ENCODE data around the gene CNTNAP2.
A peak's percentile ranks its signal among the peaks of the same experiment; 100 is the strongest.
"Not testable (repeated sequence)": the region's sequence is repeated elsewhere in the genome, so short reads cannot be mapped to it uniquely, and the experiment has no call there.

CNTNAP2 gene

GRCh38 chr7:148299350-148300276 is 2183.0 kb downstream of the CNTNAP2 start:
- DNase-seq, result no peak

DNA sequence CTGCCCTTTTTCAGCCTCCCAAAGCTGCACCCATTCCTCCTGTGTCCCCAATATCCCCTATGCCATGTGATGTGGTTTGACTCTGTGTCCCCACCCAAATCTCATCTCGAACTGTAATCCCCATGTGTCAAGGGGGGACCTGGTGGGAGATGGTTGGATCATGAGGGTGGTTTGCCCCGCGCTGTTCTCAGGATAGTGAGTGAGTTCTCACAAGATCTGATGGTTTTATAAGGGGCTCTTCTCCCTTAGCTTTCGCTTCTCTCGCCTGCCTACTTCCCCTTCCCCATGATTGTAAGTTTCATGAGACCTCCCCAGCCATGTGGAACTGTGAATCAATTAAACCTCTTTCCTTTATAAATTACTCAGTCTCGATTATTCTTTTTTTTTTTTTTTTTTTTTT is 2185.8 kb downstream of the CNTNAP2 start:
- not testable (repeated sequence) for DNase-seq

DNA sequence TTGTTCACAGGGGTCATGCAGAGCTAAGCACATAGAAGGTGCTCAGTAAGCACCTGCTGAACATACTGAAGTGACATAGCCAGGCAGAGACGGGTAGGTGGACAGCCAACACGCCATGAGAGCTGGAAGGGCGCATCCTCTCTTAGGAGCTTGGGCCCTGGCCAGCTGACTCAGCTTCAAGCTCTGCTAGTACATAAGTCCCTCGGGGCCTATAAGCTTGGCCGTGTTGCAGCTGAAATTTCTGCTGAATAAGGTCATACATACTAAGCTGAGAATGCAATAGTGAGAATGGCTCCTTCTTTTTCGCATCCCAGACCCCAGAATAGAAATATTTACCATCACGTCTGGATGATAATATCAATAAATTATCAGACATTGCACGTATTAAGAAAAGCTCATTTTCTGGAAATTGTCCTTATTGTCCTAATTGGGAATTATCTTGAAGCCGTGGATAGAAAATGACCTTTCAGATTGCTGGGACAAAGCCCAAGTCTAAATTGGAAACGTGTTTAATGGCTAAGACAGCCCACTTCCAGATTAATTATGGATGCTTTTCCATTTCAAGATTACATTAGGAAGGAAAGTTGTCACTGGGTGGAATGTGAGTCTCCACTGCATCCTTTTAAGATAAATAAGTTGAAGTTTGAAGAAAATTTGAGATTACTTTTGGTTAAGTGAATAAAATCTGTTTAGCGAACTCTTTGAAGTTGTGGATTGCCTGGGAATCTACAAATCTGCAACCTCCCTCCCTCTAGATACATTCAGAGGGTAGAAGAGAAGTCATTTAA is 2186.9 kb downstream of the CNTNAP2 start:
- DNase-seq, result no peak

DNA sequence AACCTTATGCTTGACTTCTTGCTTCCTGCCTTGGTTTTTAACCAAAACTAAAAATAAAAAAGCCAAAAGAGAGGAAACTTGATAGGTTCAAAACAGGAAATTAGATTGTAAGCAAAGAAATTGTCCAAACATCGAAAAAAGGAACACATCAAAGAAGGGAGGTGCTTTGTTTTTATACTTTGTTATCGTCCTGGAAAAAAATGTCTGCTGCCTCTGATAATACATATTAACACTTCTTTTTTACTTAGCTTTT is 2187.4 kb downstream of the CNTNAP2 start:
- DNase-seq, result no peak

GRCh38 chr7:148304456-148304855 is 2187.9 kb downstream of the CNTNAP2 start:
- peak; percentile 26 for DNase-seq

DNA sequence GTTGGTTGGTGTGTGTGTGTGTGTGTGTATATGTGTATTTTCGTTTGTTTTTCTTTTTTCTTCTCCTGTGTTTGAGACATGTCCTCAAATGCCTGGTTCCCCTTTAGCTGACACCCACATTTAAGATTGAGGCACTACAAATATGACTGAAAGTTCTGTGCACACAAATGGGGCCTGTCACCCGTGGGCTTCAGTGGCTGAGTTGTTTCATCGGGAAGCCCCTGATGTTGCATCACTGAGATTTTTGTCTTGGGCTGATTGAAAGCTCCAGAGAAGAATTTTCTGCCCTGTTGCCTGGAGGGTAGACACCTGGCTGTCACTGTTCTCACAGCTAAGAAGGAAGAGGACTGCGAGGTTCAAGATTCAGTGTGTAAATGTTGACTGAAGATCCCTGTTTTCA is 2190.2 kb downstream of the CNTNAP2 start:
- DNase-seq, result no peak

DNA sequence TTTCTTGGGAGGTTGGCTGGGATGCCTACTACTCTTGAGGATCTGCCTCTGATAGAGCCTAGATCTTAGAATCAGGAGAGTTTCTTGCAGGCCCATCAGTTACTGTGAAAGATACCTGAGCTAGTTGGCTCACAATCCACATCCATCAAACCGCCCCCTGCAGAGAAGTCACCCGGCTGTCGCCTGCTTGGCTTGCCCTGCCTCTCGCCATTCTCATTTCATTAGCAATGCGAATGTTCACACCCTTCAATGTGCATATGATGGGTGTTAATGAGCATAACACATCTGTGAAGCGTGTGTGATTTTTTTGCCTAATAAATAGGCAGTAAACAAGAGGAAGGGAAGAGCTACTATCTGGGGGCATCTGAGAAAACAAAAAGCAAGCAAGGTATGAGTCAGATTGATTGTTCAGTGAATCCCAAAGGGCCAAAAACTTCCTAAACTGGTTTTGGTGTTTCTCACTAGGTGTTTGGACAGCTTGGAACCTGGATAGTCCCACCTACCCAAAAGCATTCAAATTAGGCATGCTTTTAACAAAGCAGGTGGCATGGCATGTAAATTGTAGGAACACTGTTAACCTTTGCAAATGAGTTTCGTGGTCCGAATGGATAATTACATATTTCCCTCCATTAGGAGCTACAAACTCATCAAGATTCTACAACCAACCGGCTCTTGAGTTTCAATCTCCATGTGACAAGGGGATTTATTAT is 2201.7 kb downstream of the CNTNAP2 start:
- DNase-seq, result peak; percentile 28

DNA sequence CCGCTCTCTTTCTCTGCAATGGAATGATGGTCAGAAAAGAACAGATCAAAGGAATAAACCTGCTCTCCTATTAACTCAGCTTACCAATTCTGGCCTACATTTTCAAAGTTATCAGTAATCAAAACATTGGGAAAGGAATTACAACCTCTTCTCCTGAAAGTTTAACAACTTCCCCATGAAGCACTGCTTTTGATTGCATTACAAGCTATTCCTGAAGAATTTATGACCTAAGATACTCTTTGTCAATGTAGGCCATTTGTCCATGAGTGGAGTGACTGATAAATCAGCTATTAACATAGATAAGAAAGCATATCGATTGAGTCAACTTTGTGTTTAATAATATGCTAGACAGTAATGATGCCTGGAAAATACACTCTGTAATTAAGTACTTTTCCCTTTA is 2202.2 kb downstream of the CNTNAP2 start:
- DNase-seq, result no peak

DNA sequence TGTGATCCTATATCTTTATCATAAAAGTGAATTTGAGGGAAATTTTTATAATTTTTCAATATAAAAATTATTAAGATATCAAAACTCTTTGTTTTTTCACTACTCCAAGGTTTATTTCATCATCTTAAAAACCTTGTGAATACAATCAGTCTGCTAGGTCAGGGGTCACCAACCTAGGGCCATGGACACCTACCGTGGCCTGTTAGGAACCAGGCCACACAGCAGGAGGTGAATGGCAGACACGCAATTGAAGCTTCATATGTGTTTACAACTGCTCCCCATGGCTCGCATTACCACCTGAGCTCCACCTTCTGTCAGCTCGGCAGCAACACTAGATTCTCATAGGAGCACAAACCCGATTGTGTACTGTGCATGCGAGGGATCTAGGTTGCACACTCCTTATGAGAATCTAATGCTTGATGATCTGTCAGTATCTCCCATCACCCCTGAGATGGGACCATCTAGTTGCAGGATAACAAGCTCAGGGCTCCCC is 2202.8 kb downstream of the CNTNAP2 start:
- no peak for DNase-seq

- DNase-seq, result no peak
Measured at GRCh38 chr7:148325208-148325607, 2208.6 kb downstream of the CNTNAP2 start.

- DNase-seq, result no peak
Measured at GRCh38 chr7:148327379-148327778, 2210.8 kb downstream of the CNTNAP2 start.

DNA sequence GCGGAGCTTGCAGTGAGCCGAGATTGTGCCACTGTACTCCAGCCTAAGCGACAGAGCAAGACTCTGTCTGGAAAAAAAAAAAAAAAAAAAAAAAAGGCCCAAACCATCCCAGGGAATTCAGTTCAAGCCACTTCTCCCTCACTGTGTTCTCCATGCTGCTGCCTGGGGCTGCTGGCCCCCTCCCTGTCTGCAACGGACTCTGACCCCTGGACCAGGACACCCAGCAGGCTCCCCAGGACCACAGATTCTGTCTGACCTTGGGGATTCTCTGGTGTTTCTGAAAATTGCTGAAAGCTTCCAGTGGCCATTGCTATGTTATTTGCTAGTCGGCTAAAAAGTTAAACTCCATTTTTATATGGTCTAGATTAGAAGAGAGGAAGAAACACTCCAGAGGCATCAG is 2212.3 kb downstream of the CNTNAP2 start:
- no peak for DNase-seq

GRCh38 chr7:148330124-148330818 is 2213.7 kb downstream of the CNTNAP2 start:
- no peak for DNase-seq

DNA sequence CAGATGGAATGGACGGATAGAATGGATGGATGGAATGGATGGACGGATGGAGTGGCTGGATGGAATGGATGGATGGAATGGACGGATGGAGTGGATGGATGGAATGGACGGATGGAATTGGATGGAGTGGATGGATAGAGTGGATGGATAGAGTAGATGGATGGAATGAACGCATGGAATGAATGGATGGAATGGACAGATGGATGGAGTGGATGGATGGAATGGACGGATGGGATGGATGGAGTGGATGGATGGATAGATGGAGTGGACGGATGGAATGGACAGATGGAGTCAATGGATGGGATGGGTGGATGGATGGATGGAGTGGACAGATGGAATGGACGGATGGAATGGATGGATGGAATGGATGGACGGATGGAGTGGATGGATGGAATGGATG is 2214.2 kb downstream of the CNTNAP2 start:
- no peak for DNase-seq

GRCh38 chr7:148331456-148331855 is 2214.9 kb downstream of the CNTNAP2 start:
- not testable (repeated sequence) for DNase-seq

DNA sequence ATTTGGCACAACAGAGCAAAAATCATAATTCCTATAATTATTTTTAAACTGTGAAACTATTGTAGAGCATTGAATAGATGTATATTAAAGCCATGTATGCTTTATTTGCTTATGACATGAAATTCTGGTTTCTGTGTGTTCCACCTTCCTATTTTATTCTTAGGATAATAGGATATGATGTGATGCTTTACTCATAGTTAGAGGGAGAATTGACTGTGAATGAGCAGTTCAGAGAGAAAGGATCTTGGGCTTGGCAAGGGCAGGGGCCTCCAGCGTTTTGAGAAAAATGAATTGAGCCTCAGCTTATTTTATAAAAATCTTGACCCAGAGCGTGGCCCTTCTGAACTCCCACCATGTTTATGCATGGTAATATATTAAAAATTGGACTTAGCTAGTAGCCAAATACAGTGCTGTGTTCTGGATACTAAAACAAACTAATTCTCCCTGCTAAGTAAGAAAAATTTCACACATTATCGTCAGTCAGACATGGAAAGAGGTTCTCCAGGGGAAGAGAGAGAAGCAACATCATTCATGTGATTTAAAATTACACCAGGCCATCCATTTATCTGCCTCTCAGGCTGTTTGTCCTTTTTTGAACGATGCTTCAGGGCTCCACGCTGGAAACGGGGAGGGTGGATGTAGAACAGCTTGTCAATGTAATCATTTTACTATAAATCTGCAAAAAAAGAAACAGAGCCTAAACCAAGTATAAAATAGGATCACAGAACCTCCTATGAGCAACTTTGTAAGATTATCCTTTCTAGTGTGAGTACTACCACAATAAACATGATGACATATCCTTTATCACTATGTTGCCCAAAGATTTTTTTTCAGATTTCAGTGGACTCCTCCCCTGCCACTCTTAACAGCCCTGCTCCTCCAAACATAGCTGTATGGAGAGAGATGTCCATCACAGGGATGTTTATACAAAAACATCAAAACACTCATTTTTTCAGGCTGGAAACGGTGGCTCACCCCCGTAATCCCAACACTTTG is 2215.9 kb downstream of the CNTNAP2 start:
- no peak for DNase-seq

- no peak for DNase-seq
Measured at GRCh38 chr7:148334441-148334956, 2217.9 kb downstream of the CNTNAP2 start.

DNA sequence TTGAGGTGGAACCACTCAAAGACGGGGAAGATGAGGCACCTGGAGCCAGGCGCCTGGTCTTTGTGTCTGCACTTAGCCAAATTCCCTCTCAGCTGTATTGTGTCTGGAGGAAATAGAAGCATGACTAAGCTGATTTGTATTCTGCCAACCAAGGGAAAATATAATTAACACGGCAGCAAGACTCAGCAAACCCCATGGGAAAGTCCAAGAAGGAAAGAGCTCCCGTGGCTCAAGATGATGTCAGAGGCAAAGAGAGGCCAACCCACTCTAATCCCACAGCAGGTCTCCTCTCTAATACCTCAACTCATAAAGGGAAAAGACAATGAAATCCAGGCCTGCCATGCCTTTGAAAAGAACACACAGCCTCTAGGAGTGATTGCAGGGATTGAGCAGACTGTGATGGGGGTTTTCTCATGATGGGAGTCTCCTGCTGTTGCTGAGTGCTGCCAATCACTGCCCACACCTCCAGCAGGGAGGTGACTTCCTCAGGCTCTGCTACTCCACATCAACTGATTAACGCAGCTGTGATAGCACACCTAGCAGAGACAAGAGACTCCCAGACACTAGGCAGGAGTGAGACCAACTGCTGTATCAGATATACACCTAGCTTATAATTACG is 2218.5 kb downstream of the CNTNAP2 start:
- DNase-seq, result no peak

GRCh38 chr7:148335790-148336189 is 2219.2 kb downstream of the CNTNAP2 start:
- no peak for DNase-seq

- DNase-seq, result no peak
Measured at GRCh38 chr7:148336411-148336810, 2219.8 kb downstream of the CNTNAP2 start.

Measured in NCI-H526 treated with DMSO at 0.1 percent for 48 hours (cell line).